Activated CD4-positive, alpha-beta T cell treated with anti-CD3 and anti-CD28 coated beads, Interleukin-2, Interleukin-6, amounts not matched to agents 100 ng/mL and 50 ng/mL, durations not matched to agents 16 hours and 8 hours (primary cell): Measurements from ENCODE around the gene ATF4.

Experiments
- DNase-seq: peaks from one replicate; pipeline ENCODE4 v3.0.0-alpha.2; 2020

Gene ATF4

DNA sequence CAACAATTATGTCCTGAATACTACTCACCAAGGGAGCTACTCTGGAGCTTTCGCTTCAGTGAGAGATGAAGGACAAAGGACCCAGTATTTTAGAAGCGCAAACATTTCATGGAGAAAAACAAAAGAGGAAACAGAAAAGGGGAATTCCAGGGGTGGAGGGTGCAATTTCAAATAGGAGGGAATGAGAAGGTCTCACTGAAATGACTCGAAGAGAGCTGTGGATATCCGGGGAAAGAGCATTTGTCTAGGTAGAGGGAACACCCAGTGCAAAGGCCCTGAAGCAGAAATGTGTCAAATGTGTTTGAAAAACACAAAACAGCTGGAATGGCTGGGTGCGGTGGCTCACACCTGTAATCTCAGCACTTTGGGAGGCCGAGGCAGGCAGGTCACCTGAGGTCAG lies 9.8 kb downstream of the ATF4 start:
- DNase-seq = no peak

DNA sequence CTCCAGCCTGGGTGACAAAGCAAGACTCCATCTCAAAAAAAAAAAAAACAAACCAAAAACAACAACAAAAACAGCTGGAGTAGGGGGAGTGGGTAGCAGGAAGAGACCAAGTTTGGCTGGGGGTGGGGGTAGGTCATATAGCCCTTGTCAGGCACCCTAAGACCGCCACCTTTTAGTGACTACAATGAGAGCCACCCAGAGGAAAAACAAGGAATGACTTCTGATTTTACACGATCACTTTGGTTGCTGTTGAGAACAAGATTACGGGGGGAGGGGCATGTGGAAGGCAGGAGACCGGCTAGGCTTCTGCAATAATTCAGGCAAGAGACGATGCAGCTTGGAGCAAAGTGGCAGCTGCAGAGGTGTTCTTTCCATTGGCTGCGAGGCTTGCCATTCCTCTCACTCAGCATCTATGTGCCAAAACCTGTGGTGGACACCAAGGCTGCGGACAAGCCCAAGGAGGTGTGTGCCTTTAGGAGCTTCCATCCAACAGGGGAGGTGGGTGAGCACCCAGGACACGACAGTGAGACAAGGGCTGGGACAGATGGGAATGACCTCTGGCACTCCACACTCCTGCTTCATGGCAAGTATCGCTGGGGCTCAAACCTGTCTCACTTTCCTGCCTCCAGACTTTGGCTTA lies 10.4 kb downstream of the ATF4 start:
- DNase-seq = peak; percentile 63

DNA sequence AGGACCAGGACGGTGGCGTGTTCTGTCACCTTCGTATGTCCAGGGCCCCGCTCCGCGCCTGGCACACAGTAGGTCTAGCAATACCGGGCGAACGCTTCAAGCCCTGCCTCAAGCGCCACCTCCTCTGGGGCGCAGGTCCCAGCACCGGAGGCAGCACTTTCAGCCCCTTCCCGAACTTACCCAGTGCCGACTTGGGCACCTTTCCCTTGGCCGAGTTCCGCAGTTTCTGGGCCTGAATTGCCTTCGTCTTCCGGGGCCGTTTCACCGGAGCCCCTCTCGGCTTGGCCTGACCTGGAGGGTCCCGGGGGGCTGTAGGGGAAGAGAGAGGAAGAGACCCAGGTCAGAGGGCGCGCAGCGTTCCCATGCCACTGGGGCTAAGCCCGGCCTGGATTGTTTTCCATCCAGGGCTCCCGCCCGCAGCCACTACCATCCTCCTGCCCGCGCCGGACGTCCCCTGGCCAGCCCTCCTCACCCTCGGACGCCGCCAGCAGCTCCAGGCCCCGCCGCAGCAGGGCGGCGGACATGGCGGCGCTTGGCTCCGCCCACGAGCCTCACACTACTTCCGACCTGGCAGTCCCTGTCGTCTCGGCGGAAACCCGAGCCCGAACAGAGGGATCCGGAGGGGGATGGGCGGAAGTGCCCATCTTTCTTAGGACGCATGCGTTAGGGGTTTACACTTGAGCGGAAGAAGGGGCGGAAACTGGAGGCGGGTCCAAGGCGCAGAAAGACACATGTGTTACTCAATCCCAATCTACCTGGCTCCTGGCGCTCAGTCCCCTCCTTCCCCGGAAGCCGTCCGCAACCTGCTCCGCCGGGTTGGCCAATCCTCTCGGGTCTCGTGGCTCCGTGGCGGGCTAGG lies 12.1 kb downstream of the ATF4 start, which contains the start of gene RPS19BP1:
Gene RPS19BP1 (minus strand): TSS at position 534 of the 859 bp plus-strand sequence. CDS start 10 bp downstream, at position 524.
- peak; percentile 99 for DNase-seq

DNA sequence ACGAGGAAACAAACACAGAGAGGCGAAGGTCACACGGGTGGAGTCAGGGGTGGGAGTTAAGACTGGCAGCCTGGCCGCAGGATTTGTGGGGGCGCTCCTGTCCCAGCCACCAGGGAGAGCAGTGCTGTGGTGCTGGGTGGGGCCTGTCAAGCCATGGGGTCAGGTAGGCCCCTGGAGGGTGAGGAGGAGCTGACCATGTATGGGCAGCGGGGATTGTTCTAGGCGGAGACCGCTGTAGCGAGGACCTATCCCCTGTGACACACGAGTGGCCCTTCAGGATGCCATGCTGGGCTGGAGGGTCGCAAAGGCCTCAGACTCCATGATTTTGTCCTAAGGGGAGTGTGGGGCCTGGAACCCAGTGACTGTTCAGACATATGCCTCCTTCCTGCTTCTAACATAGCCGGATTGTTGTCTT lies 13.7 kb downstream of the ATF4 start:
- DNase-seq = no peak

DNA sequence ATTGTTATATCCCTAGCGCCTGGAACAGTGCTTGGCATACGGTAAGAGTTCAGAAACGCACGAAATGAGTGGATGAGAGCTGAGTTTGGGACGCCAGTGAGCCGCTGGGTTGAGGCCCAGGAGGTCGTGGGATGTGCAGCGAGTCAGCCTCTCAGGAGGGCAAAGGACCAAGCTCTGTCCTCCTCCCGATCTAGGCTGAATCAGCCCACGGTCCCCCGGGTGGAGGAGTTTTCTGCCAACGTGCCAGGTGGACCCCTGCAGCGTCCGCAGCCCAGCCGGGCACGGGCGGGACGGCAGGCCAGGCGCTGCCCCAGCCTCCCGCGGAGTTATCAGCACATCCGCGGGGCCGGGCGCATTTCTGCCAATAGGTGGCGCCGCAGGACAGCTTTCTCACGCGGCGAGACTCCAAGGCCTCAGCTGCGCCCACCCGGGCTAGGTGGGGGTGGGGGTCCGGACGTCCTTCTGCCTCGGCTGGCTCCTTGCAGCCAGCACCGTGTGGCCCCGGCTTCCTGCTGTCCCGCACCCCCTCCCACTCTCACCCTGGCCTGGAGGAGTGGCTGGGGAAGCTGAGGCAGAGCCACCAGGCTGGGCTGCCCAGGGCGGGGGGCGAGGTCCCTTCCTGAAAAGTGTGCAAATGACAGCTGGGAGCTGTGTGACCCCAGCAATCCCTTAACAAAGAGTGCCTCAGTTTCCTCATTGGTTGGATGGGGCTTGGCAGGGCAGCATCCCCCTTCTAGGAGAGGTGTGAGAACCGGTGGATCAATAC lies 14.4 kb downstream of the ATF4 start:
- DNase-seq = peak; percentile 87

DNA sequence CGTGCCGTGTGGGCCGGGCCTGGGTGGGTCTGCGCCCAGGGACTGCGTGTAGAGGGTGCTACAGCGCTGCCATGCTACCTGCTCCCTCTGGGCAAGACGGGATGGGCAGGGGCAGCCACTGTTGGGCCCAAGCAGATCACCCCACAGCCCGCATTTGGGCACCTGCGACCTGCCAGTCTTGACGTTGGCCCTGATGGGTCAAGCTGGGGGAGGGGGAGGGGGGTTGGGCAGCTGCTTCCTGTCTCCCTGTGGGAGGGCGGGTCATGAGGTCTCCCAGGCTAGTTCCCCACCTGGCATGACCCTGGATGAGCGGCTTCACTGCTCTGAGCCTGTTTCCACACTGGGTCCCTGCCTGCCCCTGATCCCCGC lies 15.0 kb downstream of the ATF4 start:
- DNase-seq = no peak

DNA sequence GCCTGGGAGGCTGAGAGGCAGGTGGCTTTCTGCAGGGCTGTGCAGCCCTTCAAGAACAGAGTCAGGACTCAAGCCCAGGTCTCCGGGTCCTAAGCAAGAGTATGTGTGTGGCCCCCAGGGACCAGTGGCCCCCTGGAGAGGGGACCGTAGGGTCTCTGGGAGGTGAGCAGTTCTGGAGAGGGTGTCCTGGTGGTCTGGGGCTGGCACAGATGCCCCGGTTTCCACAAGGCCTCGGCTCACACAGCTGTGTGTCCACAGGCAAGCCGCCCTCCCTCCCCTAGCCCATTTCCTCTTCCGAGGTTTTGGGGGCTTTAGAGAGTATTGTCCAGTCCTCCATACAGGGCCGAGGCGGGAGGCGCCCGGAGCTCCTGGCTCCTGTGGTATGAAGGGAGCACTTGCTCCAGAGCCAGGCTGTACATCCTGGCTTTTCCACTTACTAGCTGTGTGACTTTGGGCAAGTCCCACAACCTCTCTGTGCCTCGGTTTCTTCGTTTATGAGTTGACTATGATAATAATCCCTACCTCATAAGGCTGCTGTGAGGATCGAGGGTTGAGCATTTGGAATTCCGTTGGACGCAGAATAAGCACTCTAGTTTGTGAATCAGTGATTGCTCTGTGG lies 15.6 kb downstream of the ATF4 start:
- DNase-seq = no peak

DNA sequence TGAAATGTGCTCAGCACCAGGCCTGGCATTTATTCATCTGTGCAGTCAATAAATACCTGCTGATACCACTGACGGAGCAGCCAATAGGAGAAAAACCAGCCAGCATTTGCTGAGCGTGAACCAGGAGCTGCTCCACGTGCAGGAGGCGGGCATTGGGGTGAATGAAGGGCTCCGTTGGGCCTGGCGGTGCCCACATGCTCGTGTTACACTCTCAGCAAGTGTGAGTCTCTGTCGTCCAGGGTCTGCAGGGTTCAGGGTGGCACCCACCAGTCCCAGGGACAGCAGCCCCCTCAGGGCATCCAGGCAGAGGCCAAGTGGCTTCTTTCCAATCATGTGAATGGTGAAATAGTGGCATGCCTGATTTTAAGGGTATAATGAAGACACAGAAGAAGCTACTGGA lies 16.3 kb downstream of the ATF4 start:
- DNase-seq = no peak

DNA sequence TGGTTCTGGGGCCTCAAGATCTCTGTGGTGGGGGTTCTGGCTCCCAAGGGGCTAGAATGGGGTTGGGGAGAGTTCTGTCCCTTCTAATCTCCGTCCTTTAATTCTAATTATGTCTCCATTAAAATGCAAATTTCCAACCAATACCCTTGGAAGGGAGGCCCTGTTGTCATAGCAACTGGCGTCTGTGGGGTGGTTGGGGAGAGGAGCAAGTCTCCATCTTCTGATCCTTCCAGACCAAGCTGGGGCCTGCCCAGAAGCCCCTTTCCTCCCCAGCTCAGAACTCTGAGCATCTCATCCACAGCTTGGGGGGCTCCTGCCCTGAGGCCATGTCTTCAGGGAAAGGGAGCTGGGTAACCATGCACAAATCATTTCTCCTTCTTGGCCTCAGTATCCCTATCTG lies 17.6 kb downstream of the ATF4 start:
- DNase-seq = no peak

DNA sequence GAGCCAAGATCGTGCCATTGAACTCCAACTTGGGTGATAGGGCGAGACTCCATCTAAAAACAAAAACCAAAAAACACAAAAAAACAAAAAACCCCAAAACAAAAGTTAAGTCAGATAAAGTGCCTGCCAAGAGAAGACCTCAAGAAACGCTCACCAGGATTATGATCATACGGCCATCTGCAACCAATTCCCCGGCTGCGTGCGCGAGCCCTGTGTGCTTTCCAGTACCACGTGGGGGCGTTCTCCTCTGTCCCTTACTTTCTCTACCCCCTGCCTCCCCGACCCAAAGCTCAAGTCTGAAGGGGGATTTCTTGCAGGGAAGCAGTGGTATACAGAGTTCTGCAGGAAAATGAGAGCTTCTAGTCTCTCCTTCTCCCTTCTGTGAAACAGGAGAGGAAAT lies 22.7 kb downstream of the ATF4 start:
- DNase-seq = peak; percentile 39

DNA sequence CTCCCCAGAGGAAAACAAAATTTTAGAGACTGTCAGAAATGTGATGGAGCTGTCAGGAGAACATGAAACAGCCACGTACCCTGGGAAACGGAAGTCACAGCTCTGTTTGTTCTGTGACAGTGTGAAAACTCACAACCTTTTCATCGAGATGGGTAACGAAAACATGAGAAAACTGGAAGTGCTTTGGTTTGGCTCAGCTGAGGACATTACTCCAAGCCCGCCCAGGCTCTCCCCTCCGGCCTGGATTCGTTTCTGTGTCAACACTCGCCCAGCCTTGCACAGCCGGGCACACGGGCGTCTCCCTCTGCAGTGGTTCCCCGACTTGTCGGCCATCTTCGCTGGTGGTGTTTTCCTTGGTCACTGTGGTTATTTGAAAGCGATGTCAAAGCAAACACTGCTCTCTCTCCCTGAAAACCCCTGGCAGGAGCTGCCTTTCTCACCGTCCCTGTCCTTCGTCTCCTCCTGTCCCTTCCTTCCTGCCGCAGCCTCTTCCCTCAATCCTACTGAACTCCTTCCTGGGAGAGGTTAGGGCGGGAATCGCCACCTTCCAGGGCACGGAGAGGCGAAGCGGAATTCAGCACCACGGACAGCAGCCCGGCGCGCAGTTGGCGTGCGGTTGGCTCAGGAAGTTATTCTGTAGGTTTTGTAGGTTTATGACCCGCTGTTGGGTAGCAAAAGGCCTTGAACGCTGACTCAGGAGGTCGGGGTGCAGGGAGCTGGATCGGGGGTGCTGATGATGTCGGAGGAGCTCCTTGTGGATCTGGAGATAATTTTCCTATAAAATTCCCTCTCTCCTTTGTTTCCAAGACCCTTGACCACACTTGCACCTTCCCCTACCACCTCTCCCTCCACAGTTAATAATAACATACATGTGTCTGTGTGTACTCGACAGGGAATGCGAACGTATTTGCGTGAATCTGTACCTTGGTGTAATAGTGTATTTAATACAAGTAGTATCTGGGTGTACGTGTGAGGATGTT lies 25.3 kb downstream of the ATF4 start:
- DNase-seq = peak; percentile 64

DNA sequence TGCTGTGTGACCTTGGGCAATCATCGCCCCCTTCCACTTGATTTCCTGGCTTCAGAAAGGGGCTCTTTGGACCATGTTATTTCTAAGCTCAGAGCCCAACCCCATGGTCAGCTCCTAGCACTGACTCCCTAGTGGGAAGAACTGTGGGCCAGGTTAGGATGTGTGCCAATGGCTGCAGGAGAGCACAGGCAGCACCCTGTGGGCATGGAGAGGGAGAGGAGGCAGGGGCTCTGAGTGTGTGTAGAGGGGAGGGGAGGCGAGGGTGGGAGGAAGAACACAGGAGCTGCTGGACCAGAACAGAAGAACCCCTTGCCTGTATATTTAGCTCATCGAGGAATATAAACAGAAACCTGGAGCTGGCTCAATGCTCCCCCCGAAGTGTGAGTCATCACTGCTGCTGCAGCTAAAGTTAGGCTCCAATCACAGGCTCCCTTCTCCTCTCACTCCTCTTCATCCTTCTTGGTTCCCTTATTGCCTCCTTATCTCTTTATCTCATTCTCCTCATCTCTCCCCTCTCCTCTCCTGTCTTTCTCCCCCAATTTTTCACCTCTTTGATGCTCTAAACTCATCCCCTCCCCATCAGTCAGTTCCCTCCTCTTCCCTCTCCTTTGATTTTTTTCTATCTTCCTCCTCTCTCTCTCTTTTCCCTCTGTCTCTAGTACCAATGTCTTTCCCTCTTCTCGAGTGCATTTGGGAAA lies 26.7 kb downstream of the ATF4 start:
- no peak for DNase-seq

DNA sequence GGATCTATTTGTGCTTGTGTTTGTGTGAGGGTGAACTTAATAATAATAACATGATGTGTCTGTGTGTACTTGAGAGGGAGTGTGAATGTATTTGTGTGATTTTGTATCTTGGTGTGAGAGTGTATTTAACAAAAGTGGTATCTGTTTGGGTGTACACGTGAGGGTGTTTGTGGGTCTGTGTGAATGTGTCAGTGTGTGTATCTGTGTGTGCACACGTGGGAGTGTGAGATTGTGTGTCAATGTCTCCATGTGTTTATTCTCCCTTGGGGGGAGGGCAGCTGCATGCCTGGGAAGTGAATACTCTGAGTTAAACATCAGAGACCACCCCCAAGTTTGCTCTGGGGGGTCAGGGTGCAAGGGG lies 27.2 kb downstream of the ATF4 start:
- DNase-seq = no peak

DNA sequence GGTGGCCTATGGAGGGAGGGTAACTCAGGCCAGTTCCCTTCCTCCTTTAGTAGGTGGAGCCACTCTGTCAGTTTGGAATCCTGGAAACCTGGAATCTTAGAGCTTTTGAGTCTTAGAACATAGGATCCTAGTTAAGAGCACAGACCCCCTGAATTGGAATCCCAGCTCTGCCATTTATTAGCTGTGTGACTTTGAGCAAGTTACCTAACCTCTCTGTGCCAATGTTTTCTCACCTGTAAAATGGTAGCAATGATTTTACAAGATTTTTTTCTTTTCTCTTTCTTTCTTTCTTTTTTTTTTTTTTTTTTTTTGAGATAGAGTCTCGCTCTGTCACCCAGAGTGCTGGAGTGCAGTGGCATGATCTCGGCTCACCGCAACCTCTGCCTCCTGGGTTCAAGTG lies 33.1 kb downstream of the ATF4 start:
- DNase-seq = no peak

DNA sequence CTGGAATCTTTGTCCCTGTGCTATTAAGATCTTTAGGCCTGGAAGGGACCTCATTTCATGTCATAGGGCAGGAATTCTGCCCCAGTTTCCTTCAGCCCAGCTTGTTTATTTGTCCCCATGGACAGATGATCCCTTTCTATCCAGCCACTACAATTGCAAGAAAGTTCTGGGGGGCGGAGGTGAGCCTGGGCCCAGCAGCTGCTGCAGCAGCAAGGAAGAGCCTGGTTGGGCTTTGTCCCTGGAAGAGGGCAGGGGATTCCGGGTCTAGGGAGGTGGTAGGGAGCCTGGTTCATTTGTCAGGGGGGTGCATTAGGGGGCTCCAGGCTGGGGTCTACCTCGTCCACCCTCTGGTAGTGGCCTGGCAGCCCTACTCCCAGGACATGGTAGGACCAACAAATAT lies 33.8 kb downstream of the ATF4 start:
- no peak for DNase-seq

DNA sequence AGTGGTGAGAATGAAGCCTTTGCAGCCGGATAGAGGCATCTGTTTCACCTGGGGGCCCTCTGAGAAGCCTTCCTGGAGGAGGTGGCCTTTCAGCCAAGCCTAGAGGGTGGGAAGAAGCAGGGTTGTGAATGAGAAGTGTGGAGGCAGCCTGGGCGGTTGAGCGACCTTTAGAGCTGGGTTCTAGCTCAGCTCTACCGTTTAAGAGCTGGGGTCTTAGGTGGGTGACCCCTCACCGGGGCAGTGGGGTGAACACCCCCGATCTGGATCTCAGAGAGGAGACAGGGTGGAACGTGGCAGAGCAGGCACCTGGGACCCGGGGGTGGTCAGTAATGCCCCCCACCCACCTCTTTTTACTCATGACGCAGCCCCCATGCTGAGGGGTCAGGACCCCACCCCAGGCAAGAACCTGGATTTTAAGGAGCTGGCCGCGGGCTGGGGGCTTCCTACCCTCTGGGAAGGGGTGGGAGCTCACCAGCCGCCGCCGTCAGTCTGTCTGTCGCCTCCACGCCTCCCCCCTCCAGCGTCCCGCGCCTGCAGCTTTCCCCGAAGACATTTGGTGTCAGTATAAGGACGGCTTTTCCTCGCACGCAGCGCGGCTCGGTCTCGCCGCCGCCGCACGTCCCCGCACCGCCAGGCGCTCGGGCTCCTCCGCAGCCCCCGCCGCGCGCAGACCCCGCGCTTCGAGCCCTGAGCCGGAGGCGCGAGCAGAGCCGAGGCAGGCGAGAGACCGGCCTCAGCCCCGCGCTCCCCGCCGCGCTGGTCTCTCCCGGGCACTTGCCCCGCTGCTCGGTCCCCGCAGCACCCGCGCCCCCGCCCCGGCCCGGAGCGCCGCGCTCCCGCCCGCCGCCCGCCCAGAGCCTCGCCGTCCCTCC lies 36.8 kb downstream of the ATF4 start:
- DNase-seq = peak; percentile 32

DNA sequence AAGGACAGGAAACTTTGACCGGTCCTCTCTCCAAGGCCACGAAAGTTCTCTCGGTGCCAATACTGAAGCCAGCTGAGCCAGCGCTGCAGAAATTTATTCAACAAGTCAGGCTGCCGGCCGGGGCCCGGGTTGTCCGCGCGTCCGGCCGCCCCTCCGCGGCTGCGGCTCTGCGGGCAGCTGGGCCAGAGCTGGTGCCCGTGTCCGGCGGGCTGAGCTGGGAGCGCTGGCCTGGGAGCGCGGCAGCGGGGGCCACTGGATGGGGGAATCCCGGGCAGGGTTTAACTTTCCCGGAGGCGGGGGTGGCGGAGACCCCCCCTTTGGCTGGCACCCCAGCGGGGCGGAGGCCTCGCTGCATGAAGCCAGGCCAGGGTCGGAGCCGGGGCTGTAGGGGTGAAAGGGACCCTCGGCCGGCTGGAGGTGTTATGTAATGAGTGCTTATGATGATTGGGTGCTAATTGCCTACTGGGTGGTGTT lies 37.9 kb downstream of the ATF4 start:
- no peak for DNase-seq

DNA sequence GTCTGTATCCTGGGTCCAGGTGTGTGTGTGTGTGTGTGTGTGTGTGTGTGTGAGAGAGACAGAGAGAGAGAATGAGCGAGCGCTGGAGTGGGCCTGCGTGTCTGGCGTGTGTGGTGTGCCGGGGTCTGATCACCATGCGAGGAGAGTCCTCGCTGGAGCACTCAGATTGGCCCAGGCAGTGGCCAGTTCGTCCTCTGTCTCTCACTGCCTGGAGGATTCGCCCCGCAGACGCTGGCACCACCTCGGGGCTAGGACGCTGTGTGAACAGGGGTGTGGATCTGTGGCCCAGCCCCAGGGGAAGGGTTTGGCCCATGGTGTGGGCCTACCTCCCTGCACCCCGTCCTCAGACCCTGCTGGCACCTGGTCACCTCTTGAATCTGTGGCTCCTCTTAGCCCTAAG lies 38.6 kb downstream of the ATF4 start:
- no peak for DNase-seq

DNA sequence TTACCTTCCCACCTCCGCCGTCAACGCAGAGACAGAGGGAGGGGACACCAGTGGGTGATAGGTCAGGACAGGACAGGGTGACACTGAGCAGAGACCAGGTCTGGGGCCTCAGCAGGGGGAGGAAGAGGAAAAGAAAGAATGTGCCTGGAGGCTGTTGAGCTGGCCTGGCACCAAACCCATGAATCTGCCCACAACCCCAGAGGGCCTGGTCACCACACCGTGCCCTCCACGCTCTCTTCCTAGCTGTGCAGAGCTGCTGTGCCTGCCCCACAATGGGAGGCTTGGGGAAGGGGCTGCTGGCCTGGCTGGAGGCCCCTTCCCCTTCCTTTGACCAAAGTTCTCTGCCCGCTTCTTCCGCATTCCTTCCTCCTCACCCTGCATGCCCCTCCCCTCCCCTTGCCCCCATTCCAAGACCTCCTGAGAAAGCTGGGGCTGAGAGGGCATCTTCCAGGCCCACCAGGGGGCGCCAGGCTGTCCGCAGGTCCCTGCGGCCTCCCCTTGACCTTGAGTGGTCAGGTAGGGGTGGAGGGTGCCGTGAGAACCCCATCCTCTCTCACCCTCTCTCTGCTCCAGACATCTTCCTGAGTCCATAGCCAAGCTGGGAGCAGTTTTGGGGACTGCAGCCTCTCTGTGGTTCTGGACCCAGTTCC lies 39.2 kb downstream of the ATF4 start:
- DNase-seq = peak; percentile 15

DNA sequence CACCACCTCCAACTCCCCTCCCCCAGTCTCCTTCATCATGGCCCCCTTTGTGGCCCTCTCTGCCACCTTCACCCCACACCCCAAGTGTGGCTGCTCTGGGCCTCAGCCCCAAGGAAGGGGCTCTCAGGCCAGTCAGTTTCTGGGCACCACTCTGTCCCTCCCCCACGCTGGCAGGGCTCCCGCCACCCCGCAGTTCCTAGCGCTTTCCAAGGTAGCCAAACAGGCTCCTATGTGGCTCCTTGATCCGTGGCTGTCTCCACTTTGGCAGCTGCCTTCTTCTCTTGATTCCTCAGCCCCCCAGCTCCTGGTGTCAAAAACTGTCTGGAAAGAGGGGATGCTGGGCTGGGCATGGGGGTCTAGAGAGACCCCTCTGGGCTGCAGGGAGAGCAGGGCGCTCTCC lies 39.8 kb downstream of the ATF4 start:
- DNase-seq = no peak
